Activated naive CD8-positive, alpha-beta T cell treated with anti-CD3 and anti-CD28 coated beads for 36 hours (primary cell): ENCODE measurements around the gene CHRM1. TPM values are rescaled to one million over a fixed set of nuclear protein-coding genes. Genes with fewer than 3 reads are reported as not detected.
"Not testable (repeated sequence)": the region's sequence is repeated elsewhere in the genome, so short reads cannot be mapped to it uniquely, and the experiment has no call there.

Source experiments
- DNase-seq: peaks from one replicate; pipeline ENCODE4 v3.0.0; 2021
- H3K27ac Mint-ChIP-seq: one replicate; pipeline ENCODE4 v1.8.0; 2022; ENCODE audit warnings: mild to moderate bottlenecking, moderate library complexity, mixed read lengths
- H3K27me3 Mint-ChIP-seq: one replicate; pipeline ENCODE4 v1.8.0; 2022; ENCODE audit warnings: mild to moderate bottlenecking, mixed read lengths
- H3K36me3 Mint-ChIP-seq: one replicate; pipeline ENCODE4 v1.8.0; 2021; ENCODE audit warnings: mild to moderate bottlenecking, mixed read lengths
- H3K4me1 Mint-ChIP-seq: one replicate; pipeline ENCODE4 v1.8.0; 2021; ENCODE audit warnings: mixed read lengths
- H3K4me3 Mint-ChIP-seq: one replicate; pipeline ENCODE4 v1.8.0; 2022; ENCODE audit warnings: mild to moderate bottlenecking, moderate library complexity, mixed read lengths
- H3K9me3 Mint-ChIP-seq: one replicate; pipeline ENCODE4 v1.8.0; 2022; ENCODE audit warnings: mixed read lengths
- total RNA-seq, 2 experiments: library from RNA; stranded (reverse); gene quantifications; one replicate each; pipeline ENCODE4 v1.2.3, GENCODE V29; 2021

The CHRM1 gene
- total RNA-seq: not detected

- Mint-ChIP-seq H3K36me3 (no peaks in the 10 kb centered on the region), H3K27ac (no peak within 1 kb of the TSS), H3K4me1 (peaks cover 18% of the 10 kb centered on the region), H3K4me3 (no peak within 1 kb of the TSS), H3K9me3 (no peaks in the 10 kb centered on the region), H3K27me3 (peaks cover 53% of the 10 kb centered on the region)
- DNase-seq: no peak
Measured at GRCh38 chr11:62921201-62921572, at the start of gene CHRM1. Gene CHRM1, minus strand, starts transcription at chr11:62921363. Its CDS starts 10,263 bp downstream, at chr11:62911100.

DNA sequence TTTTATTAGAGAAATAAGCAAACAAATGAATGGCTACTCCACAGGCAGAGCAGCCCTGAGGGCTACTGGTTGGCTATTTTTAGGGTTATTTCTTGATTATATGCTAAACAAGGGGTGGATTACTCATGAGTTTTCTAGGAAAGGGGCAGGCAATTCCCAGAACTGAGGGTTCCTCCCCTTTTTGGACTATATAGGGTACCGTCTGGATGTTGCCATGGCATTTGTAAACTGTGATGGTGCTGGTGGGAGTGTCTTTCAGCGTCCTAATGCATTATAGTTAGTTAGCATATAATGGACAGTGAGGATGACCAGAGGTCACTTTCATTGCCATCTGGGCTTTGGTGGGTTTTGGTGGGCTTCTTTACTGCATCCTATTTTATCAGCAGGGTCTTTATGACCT, 44.4 kb upstream of the CHRM1 start:
- H3K4me1 Mint-ChIP-seq: no peaks in the 10 kb centered on the region
- H3K9me3 Mint-ChIP-seq: no peaks in the 10 kb centered on the region
- DNase-seq: no peak
- no peaks in the 10 kb centered on the region for H3K36me3 Mint-ChIP-seq
- no peak overlapping the region for H3K27ac Mint-ChIP-seq
- H3K4me3 Mint-ChIP-seq: no peak overlapping the region
- H3K27me3 Mint-ChIP-seq: peaks cover 32% of the 10 kb centered on the region

GRCh38 chr11:62962391-62962790, 41.2 kb upstream of the CHRM1 start:
- H3K36me3 Mint-ChIP-seq: no peaks in the 10 kb centered on the region
- H3K27me3 Mint-ChIP-seq: peaks cover 21% of the 10 kb centered on the region
- H3K27ac Mint-ChIP-seq: no peak overlapping the region
- no peak for DNase-seq
- H3K9me3 Mint-ChIP-seq: no peaks in the 10 kb centered on the region
- peaks cover 2% of the 10 kb centered on the region for H3K4me1 Mint-ChIP-seq
- H3K4me3 Mint-ChIP-seq: no peak overlapping the region

GRCh38 chr11:62961017-62961570, 39.9 kb upstream of the CHRM1 start:
- Mint-ChIP-seq H3K27ac (no peak overlapping the region), H3K4me3 (no peak overlapping the region), H3K4me1 (peaks cover 2% of the 10 kb centered on the region), H3K9me3 (no peaks in the 10 kb centered on the region), H3K27me3 (peaks cover 9% of the 10 kb centered on the region), H3K36me3 (no peaks in the 10 kb centered on the region)
- no peak for DNase-seq

DNA sequence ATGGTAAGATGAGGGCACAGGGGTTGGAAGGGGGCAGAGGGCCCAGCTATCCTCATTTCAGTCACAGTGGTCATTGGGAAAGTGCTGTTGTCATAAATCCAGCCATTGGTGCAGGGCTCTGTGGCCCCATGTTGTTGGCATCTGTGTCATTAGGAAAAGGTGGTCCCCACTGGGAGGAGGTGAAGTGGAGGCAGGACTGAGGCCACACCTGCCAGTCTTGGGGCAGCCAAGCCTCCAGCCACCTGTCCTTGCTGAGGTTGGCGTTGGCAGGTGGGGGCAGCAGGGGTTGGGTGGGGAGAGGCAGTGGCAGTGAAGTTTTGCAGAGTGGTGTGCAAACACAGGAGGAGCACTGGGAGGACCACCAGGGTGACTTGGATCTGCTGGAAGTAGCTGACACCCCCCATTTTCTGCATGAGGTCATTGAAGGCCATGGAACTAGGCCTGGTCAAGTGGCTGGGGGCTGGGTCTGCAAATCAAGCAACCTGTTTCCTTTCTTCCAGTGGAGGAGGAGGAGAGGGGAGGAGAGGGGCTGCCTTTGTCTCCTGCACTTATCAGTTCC, 38.3 kb upstream of the CHRM1 start:
- no peak for DNase-seq
- Mint-ChIP-seq H3K27me3 (no peaks in the 10 kb centered on the region), H3K4me3 (no peak overlapping the region), H3K36me3 (no peaks in the 10 kb centered on the region), H3K4me1 (peaks cover 2% of the 10 kb centered on the region), H3K9me3 (no peaks in the 10 kb centered on the region), H3K27ac (no peak overlapping the region)

DNA sequence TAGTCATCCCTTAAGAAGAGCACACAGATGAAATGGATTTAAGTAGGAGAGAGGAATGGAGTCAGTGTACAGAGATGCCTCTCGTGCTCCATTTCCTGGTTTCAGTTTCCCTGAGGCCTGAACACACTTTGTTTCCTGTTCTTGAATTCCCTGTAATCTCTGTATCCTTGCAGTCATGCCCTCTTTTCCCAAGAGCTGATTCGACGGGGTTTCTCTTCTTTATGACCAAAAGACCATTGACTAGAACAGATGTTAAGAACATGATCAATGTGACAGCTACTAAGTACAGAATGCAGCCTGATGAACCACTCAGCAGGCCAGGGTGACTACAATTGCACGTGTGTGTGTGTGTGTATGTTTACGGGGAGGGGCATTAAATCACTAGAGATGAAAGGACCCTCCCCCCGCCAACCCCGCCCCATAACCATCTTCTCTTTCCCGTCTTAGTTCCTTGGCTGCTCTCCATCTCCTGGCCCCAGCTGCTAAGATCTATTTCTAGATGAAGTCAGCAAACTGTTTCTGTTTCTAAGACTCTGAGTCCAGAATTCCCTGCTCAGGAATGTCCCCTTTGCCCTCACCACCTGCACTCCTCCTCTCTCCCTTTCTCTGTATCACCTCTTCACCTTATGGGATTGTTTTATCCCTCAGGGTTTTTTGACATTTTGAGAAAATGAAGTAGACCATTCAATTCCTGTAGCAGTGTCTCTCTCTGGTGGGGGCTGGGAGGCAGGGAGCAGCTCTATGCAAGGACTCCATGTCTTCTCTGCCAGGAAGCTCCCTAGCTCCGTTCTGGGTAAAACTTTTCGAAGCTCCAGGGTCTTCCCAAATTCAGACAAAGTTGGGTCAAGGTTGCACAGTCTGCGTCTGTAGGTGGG, 37.6 kb upstream of the CHRM1 start:
- Mint-ChIP-seq H3K9me3 (no peaks in the 10 kb centered on the region), H3K4me1 (peaks cover 2% of the 10 kb centered on the region), H3K36me3 (no peaks in the 10 kb centered on the region), H3K27me3 (no peaks in the 10 kb centered on the region), H3K27ac (no peak overlapping the region), H3K4me3 (no peak overlapping the region)
- DNase-seq: no peak

GRCh38 chr11:62957147-62957546, 36.0 kb upstream of the CHRM1 start:
- Mint-ChIP-seq H3K4me1 (peaks cover 2% of the 10 kb centered on the region), H3K27me3 (peaks cover 2% of the 10 kb centered on the region), H3K4me3 (no peak overlapping the region), H3K27ac (no peak overlapping the region), H3K36me3 (no peaks in the 10 kb centered on the region), H3K9me3 (no peaks in the 10 kb centered on the region)
- no peak for DNase-seq

GRCh38 chr11:62954478-62954877, 33.3 kb upstream of the CHRM1 start:
- Mint-ChIP-seq H3K27me3 (peaks cover 6% of the 10 kb centered on the region), H3K4me1 (peaks cover 2% of the 10 kb centered on the region), H3K27ac (no peak overlapping the region), H3K36me3 (no peaks in the 10 kb centered on the region), H3K9me3 (no peaks in the 10 kb centered on the region), H3K4me3 (no peak overlapping the region)
- DNase-seq: no peak

- Mint-ChIP-seq H3K27me3 (peaks cover 6% of the 10 kb centered on the region), H3K9me3 (no peaks in the 10 kb centered on the region), H3K27ac (no peak overlapping the region), H3K36me3 (no peaks in the 10 kb centered on the region), H3K4me1 (peaks cover 2% of the 10 kb centered on the region), H3K4me3 (no peak overlapping the region)
- no peak for DNase-seq
Measured at GRCh38 chr11:62953811-62954210, 32.6 kb upstream of the CHRM1 start.

DNA sequence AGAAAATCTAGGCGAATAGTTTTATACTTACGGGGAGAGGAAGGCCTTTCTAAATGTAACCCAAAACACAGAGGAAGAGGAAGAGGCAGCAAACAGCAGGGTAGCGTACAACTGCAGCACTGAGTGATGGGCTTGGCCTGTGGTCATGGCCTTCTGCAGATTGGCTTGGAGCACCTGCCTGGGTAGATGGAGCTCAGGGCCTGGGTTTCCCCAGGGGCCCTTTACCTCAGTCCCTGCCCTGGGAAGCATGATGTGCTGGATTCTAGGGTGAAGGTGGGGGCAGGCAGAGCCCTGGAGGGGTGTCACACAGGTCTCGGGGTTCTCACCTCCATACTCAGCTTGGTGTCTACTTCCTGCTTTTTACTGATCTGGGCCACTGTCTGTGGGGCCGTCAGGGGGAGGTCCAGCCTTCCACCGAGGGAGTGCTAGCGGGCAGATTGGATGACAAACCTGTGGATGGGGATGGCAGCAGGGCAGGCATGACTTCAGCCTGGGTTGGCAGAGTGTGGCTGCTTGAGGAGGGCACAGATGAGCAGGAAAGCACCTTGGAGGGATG, 27.7 kb upstream of the CHRM1 start:
- no peak overlapping the region for H3K4me3 Mint-ChIP-seq
- DNase-seq: no peak
- H3K36me3 Mint-ChIP-seq: no peaks in the 10 kb centered on the region
- H3K9me3 Mint-ChIP-seq: no peaks in the 10 kb centered on the region
- no peak overlapping the region for H3K27ac Mint-ChIP-seq
- H3K4me1 Mint-ChIP-seq: no peaks in the 10 kb centered on the region
- peaks cover 21% of the 10 kb centered on the region for H3K27me3 Mint-ChIP-seq

DNA sequence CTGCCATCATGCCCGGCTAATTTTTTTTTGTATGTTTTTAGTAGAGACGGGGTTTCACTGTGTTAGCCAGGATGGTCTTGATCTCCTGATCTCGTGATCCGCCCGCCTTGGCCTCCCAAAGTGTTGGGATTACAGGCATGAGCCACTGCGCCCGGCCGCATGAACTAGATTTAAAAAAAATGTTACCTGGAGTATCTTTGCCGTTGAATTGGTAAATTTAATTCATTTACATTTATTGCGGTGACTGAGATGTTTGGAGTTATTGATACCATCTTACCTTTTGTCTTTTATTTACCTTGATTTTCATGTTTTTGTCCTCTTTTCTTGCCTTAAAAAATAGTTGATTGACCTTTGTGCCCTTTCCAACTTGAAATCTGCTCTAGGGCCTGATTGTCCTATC, 24.4 kb upstream of the CHRM1 start:
- peaks cover 16% of the 10 kb centered on the region for H3K27me3 Mint-ChIP-seq
- not testable (repeated sequence) for H3K9me3 Mint-ChIP-seq, DNase-seq, H3K4me3 Mint-ChIP-seq, H3K36me3 Mint-ChIP-seq, H3K4me1 Mint-ChIP-seq, H3K27ac Mint-ChIP-seq

- H3K9me3 Mint-ChIP-seq, H3K4me3 Mint-ChIP-seq: not testable (repeated sequence)
Measured at GRCh38 chr11:62937528-62937927, 16.4 kb upstream of the CHRM1 start.

DNA sequence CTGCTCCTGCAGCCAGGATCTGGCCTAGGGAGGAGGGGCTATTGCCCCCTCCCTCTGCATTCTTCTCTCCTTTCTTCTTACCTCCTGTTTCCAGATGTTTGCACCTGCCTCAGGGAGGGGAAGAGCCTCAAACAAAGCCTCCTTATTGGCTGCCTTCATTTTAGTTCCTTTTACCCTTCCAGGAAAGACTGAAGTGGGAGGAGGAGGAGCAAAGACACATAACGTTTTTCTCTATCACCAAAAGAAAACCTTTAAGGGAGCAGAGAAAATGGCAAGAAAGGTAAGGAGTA, 13.3 kb upstream of the CHRM1 start:
- no peak overlapping the region for H3K4me3 Mint-ChIP-seq
- H3K36me3 Mint-ChIP-seq: peaks cover 3% of the 10 kb centered on the region
- no peak for DNase-seq
- H3K27ac Mint-ChIP-seq: no peak overlapping the region
- peaks cover 9% of the 10 kb centered on the region for H3K27me3 Mint-ChIP-seq
- H3K4me1 Mint-ChIP-seq: no peaks in the 10 kb centered on the region
- H3K9me3 Mint-ChIP-seq: peaks cover 8% of the 10 kb centered on the region

More at GRCh38 chr11:62937528-62937927, 16.4 kb upstream of the CHRM1 start:
- not testable (repeated sequence) for H3K27me3 Mint-ChIP-seq, H3K4me1 Mint-ChIP-seq, DNase-seq, H3K36me3 Mint-ChIP-seq, H3K27ac Mint-ChIP-seq

- H3K4me3 Mint-ChIP-seq: no peak overlapping the region
- H3K4me1 Mint-ChIP-seq: no peaks in the 10 kb centered on the region
- peaks cover 8% of the 10 kb centered on the region for H3K9me3 Mint-ChIP-seq
- peaks cover 13% of the 10 kb centered on the region for H3K27me3 Mint-ChIP-seq
- no peak for DNase-seq
- peaks cover 3% of the 10 kb centered on the region for H3K36me3 Mint-ChIP-seq
- H3K27ac Mint-ChIP-seq: no peak overlapping the region
Measured at GRCh38 chr11:62933750-62934495, 12.8 kb upstream of the CHRM1 start.

GRCh38 chr11:62933285-62933684, 12.1 kb upstream of the CHRM1 start:
- Mint-ChIP-seq H3K27me3 (peaks cover 20% of the 10 kb centered on the region), H3K27ac (no peak overlapping the region)

More at GRCh38 chr11:62933285-62933684, 12.1 kb upstream of the CHRM1 start:
- Mint-ChIP-seq H3K36me3 (peaks cover 3% of the 10 kb centered on the region), H3K4me3 (no peak overlapping the region), H3K4me1 (no peaks in the 10 kb centered on the region), H3K9me3 (peaks cover 8% of the 10 kb centered on the region)
- no peak for DNase-seq
